Adrenal gland (tissue), 12 donors: Measurements from ENCODE around the gene NLRP6. TPM values are rescaled to one million over a fixed set of nuclear protein-coding genes. Genes with fewer than 3 reads are reported as not detected.
"Not testable (repeated sequence)": the region's sequence is repeated elsewhere in the genome, so short reads cannot be mapped to it uniquely, and the experiment has no call there.

ENCODE experiments used
- DNase-seq, 7 donors: peaks; one replicate each; pipeline ENCODE4 v3.0.0-alpha.2; 2019 to 2020
- H3K27ac ChIP-seq, 5 donors: fragments of 200-600 bp; sonication (generic) in 4 of 5; 1 replicate in 3 of 5; 2 replicates in 2 of 5; pipeline versions ENCODE4 v1.5.1 to v1.8.0; 2016 to 2020; ENCODE audit warnings: mild to moderate bottlenecking in 1 of 5
- H3K27me3 ChIP-seq: fragments of 200-600 bp; 2 replicates; pipeline ENCODE4 v1.8.0; 2021
- H3K36me3 ChIP-seq, 2 donors: fragments of 200-600 bp; replicated peaks in 1 of 2; 1 replicate in 1 of 2; 2 replicates in 1 of 2; pipeline versions ENCODE4 v1.5.1 to v1.8.0; 2018 to 2022
- H3K4me1 ChIP-seq, 2 donors: fragments of 200-600 bp; replicated peaks in 1 of 2; 1 replicate in 1 of 2; 2 replicates in 1 of 2; pipeline versions ENCODE4 v1.5.1 to v1.8.0; 2018 to 2021
- H3K4me3 ChIP-seq, 4 donors: fragments of 200-600 bp; sonication (generic) in 3 of 4; one replicate each; pipeline ENCODE4 v1.5.1; 2016 to 2018
- H3K9me3 ChIP-seq, 3 donors: fragments of 200-600 bp; sonication (generic) in 1 of 3; replicated peaks in 1 of 3; 1 replicate in 2 of 3; 2 replicates in 1 of 3; pipeline versions ENCODE4 v1.5.1 to v1.8.0; 2016 to 2021
- CTCF ChIP-seq, 6 experiments: fragments of 450-650 bp in 4 of 6; fragments of 200-600 bp in 2 of 6; sonication (generic) in 1 of 6; IDR thresholded peaks; 1 replicate in 5 of 6; 2 replicates in 1 of 6; pipeline versions ENCODE4 v1.5.1 to v1.8.0; 2016 to 2021; ENCODE audit warnings: antibody characterized with exemption in 6 of 6, mild to moderate bottlenecking in 2 of 6, moderate library complexity in 1 of 6
- POLR2A ChIP-seq, 2 donors: fragments of 450-650 bp; IDR thresholded peaks; one replicate each; pipeline ENCODE4 v1.6.1; 2017; ENCODE audit warnings: antibody characterized with exemption in 2 of 2, mild to moderate bottlenecking in 2 of 2, moderate library complexity in 1 of 2
- WGBS, 4 donors: extraction: QIAGEN DNeasy Blood & Tissue Kit in 2 of 4; methylation state at CpG; one replicate each; pipeline versions ENCODE4 v1.1.5 to v1.1.7; 2013 to 2017; 5-methylcytosine and 5-hydroxymethylcytosine counted together
- intact Hi-C, 2 donors: fragments of 100-400 bp; cut with DNase I; formaldehyde crosslinking; loops; one replicate each; pipeline versions ENCODE4 v1.14.1 to v1.15.0; 2022 to 2023
- polyA plus RNA-seq, 3 donors: library from polyadenylated mRNA; stranded (reverse); fragments of 200-250 nt in 2 of 3; fragments of 350-450 nt in 1 of 3; fragmentation: Illumina TruSeq in 1 of 3; extraction: RNeasy Lipid Tissue Mini Kit (QIAGEN cat#74804) in 1 of 3; gene quantifications; one replicate each; pipeline ENCODE4 v1.2.3, GENCODE V29; 2013 to 2014
- total RNA-seq, 9 donors: library from RNA; depleted of rRNA in 4 of 9; stranded (reverse); fragments of >200 nt in 4 of 9; fragments of 120-200 nt in 1 of 9; fragmentation: NEBNext Ultra II Directional in 1 of 9; extraction: Animal tissue kit (Norgen Biotek cat#: 25700) in 1 of 9; gene quantifications; one replicate each; pipeline versions ENCODE4 v1.1.0 to v1.2.4, GENCODE V29; 2013 to 2023
- donor health status: healthy with polysubstance abuse.
- donor health status: Bipolar disorder and iron deficiency.
- donor health status: DM: yes; HTN: yes; CAD: no.
- donor health status: DM: no; HTN: no; CAD: no.
- donor health status: DM: no; HTN: no; CAD: no.
- donor health status: DM: yes; HTN: yes; CAD: no.

The NLRP6 gene
- total and polyA plus RNA-seq, 12 donors = 0.14 to 0.69 (median 0.24) TPM; not detected in 5

DNA sequence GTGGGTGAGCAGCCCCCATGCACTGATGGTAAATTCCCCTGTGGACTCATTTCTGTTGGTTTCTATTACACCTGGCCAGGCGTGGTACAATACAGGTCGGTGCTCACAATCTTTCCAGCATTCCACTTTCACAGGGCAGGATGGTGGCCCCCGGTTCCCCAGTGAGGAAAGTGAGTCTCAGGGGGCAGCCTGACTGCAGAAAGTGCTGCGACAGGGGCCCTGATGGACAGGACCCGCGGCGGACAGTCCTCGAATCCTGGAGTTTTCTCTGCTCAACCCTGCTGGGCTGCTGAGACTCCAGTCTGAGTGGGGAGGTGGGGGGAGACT is 7.7 kb downstream of the NLRP6 start:
- peaks cover 22% of the 10 kb centered on the region for H3K27me3 ChIP-seq
- peaks cover 0 to under 1% of the 10 kb centered on the region in 2 donors for H3K4me1 ChIP-seq
- intact Hi-C loops = no loop called here
- no peaks in the 10 kb centered on the region for H3K36me3 ChIP-seq
- no peak overlapping the region for H3K27ac ChIP-seq
- WGBS, 4 donors = 81 to 86% (median 85%) methylated on average over 8 of the region's 8 CpGs; no CpG with 5 or more reads in 1 of the 4 donors
- peak in 2 of 7 donors; percentile 10 for DNase-seq
- no peak for TF ChIP-seq CTCF (IDR thresholded peaks at IDR 0.05)
- no peak for TF ChIP-seq POLR2A (IDR thresholded peaks at IDR 0.05)
- H3K9me3 ChIP-seq = no peaks in the 10 kb centered on the region
- no peak overlapping the region for H3K4me3 ChIP-seq

GRCh38 chr11:286977-287820 is 9.0 kb downstream of the NLRP6 start:
- 82 to 88% (median 83%) methylated on average over 22 to 27 of the region's 27 CpGs for WGBS, 4 donors
- intact Hi-C loops, H3K36me3 ChIP-seq, H3K9me3 ChIP-seq, H3K27me3 ChIP-seq, H3K4me1 ChIP-seq, H3K27ac ChIP-seq, H3K4me3 ChIP-seq: not testable (repeated sequence)
- peak in 3 of 7 donors; percentile 2 to 16 (median 11) for DNase-seq

DNA sequence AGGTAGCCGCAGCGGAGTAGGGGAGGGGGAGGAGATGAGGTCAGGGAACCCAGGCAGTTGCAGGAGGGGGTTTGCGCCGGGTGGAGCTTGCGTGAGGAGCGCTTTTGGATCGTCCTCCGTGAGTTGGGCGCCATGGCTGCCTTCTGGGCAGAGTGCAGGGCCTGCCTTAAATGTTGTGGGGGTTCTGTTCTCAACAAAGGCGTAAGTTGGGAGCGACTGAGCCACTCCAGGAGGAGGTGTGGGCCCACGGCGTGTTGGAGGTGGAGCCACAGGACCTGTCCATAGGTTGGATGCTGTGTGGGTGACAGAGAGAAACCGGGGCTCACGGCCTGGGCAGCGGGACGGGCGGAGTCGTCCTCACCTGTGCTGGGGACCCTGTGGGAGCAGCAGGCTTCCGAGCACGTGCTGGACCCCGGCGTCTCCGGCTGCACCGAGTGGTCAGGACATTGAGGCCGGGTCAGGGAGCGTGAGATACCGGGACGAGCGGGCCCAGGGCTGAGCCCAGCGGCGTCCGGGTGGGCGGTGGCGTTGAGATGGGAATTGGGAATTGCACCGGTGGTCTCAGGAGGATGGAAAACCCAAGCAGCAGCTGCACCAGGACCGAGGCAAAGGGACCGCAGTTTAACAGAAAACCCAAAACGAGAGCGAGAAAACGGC is 9.7 kb downstream of the NLRP6 start:
- intact Hi-C loops = no loop called here
- 25 to 49% (median 32%) methylated on average over 19 to 41 of the region's 41 CpGs for WGBS, 4 donors
- no peaks in the 10 kb centered on the region for H3K36me3 ChIP-seq

GRCh38 chr11:288478-289397 is 10.5 kb downstream of the NLRP6 start, which contains the start of gene PGGHG:
Gene PGGHG, plus strand, starts transcription at chr11:289126. Its CDS starts 691 bp downstream, at chr11:289817.
- WGBS, 4 donors = 1% methylated on average over 100 to 105 of the region's 112 CpGs; no CpG with 5 or more reads in 2 of the 4 donors
- H3K27me3 ChIP-seq = no peaks in the 10 kb centered on the region
- TF ChIP-seq CTCF (IDR thresholded peaks at IDR 0.05) (no peak), POLR2A (IDR thresholded peaks at IDR 0.05) (no peak)
- intact Hi-C loops = no loop called here
- no peaks in the 10 kb centered on the region for H3K9me3 ChIP-seq
- peak within 1 kb of the TSS in 1 of 5 donors; percentile 57 for H3K27ac ChIP-seq
- no peaks in the 10 kb centered on the region for H3K4me1 ChIP-seq
- H3K36me3 ChIP-seq = no peaks in the 10 kb centered on the region
- peak within 1 kb of the TSS in 2 of 4 donors; percentile 34 to 85 for H3K4me3 ChIP-seq
- DNase-seq = peak in 5 of 7 donors; percentile 50 to 64 (median 57)

More for the DNA sequence above, 9.7 kb downstream of the NLRP6 start:
- peak in 2 of 7 donors; percentile 9 to 16 for DNase-seq
- Histone ChIP-seq H3K27me3 (peaks cover under 1% of the 10 kb centered on the region), H3K4me1 (no peaks in the 10 kb centered on the region), H3K4me3 (peak overlapping the region in 2 of 4 donors; percentile 34 to 85), H3K9me3 (no peaks in the 10 kb centered on the region), H3K27ac (no peak overlapping the region)
- TF ChIP-seq CTCF (IDR thresholded peaks at IDR 0.05) (no peak), POLR2A (IDR thresholded peaks at IDR 0.05) (no peak)
